GM12892 (cell line): ENCODE results near the gene TNFSF11.

Experiments used
- DNase-seq: peaks from one replicate; pipeline ENCODE4 v3.0.0; 2011; ENCODE audit not compliant: insufficient read length
- FAIRE-seq: peaks from 2 replicates; lab custom pipeline; 2011; peaks lifted over from hg19 to GRCh38; lab: Jason Lieb, UNC
- POLR2A ChIP-seq: IDR thresholded peaks from 2 replicates; pipeline ENCODE4 v1.6.1; 2011; ENCODE audit warnings: low read depth, low read length, control low read depth
- POLR2AphosphoS5 ChIP-seq: IDR thresholded peaks from 2 replicates; pipeline ENCODE4 v1.6.1; 2011; ENCODE audit warnings: low read depth, low read length, control low read depth
- TAF1 ChIP-seq: IDR thresholded peaks from 2 replicates; pipeline ENCODE4 v1.6.1; 2011; ENCODE audit warnings: low read depth, mild to moderate bottlenecking, control low read depth, low read length, borderline replicate concordance

The TNFSF11 gene

DNA sequence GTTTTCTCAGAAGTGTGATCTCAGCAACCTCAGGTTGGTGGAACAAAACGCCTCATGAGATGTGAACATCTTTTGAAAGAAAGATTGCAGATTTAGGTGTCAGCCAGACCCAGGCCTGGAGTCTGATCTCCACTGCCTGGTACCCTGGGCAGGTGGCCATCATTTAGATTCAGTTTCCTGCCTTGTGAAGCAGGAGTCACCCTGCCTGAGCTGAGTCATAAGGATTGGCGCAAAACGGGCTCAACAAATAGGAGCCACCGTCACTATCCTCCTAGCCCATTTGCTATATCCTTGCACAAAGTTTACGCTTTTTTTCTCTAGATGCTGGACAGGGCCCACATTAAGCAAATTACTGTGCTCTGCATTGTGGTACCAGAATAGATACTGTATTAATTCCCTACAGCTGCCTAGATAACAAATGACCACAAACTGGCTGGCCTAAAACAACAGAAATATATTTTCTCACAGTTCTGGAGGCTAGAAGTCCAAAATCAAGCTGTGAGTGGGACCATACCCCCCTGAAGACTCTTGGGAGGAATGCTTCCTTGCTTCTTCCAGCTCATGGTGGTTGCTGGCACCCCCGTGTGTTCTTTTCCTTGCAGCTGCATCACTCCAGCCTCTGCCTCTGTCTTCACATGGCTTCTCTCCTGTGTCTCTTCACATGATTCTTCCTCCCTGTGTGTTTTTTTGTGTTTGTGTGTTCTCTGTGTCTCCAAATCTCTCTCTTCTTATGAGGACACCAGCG lies 38.2 kb downstream of the TNFSF11 start:
- DNase-seq (no peak), FAIRE-seq (no peak)

DNA sequence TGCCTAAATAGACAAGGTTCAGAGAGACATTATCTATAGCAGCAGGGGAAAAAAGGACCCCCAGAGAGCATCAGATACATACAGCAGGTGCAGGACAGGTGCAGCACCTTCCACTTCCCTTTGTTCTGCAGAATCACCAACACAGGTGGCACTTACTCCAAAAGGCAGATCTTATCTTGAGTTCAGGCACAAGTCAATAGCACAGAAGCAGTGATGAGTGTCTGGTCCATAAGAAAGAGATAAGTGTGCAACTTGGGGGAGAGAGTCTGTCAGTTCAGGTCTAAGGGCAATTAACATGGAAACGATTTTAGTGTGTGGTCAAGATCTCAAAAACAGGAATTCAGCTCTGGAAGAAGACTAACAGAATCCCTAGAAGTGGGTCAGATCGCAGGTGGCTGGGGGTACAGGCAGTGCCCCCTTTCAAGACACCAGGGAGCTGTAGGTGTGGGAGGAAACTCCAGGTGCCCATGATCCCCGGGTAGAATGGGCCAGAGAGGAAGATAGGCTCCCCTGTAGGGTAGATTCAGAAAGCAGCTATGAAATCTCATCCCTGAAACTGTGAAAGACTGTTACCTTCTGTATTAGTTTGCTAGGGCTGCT lies 40.6 kb downstream of the TNFSF11 start:
- no peak for DNase-seq
- no peak for FAIRE-seq
- TF ChIP-seq POLR2A (no peak), TAF1 (no peak)

More for the DNA sequence above, 38.2 kb downstream of the TNFSF11 start:
- TF ChIP-seq POLR2A (no peak), POLR2AphosphoS5 (no peak), TAF1 (no peak)

DNA sequence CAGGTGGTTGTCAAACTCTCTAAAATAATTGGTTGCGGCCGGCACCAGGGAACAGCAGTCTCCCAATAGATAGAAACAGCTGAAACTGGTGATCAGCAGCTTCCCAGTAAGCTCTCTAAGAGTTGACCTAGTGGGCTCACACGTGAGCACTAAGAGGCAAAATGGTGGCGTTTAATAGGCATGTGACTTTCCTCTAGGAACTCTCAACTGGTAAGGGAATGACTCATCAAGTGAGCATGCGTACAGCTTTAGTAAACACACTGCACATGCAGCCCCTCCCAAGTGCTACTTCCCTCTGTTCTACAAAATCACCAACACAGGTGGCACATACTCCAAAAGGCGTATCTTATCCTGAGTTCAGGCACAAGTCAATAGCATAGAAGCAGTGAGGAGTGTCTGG lies 41.7 kb downstream of the TNFSF11 start:
- no peak for DNase-seq
- FAIRE-seq, result no peak
- no peak for TF ChIP-seq POLR2AphosphoS5
- TF ChIP-seq POLR2A, result no peak

DNA sequence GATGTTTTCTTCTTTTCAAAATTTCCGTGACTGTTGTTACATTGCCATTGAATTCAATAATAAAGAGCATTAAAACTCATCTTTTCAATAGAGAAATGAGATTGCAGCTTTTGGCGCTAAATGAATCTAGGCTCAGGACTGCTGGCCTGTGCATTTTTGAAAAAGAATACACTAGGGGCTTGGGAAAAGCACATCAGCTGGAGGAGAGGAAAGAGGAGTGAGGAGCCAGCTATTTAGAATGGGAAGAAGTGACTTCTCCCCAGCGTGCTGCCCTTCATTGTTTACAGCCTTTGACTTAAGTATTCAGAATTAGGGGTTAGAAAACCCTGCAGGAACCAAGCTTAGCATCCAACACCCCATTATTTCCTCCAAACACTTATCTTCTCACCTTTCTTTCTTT lies 43.3 kb downstream of the TNFSF11 start:
- DNase-seq (no peak), FAIRE-seq (no peak)

DNA sequence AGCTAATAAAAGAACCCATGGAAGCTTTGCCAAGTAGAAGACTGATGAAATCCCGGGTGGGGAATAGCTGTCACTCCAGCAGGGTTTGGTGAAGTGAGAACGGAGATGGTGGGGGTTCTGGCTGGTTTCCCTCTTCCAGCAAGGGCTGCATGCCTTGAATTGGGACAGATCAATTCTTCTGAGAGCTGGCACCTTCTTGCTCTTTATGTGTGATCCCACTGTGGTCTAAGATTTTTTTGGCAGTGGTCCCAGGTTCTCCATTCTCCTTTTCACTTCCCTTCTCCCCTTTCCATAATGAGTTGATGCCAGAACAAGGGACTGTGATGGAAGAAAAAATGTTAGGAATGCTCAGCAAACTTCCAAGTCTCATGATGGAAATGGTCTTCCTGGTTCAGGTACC lies 50.0 kb downstream of the TNFSF11 start:
- no peak for FAIRE-seq
- no peak for DNase-seq
- no peak for TF ChIP-seq TAF1

More for the DNA sequence above, 43.3 kb downstream of the TNFSF11 start:
- TF ChIP-seq POLR2AphosphoS5 (no peak), TAF1 (no peak), POLR2A (no peak)

DNA sequence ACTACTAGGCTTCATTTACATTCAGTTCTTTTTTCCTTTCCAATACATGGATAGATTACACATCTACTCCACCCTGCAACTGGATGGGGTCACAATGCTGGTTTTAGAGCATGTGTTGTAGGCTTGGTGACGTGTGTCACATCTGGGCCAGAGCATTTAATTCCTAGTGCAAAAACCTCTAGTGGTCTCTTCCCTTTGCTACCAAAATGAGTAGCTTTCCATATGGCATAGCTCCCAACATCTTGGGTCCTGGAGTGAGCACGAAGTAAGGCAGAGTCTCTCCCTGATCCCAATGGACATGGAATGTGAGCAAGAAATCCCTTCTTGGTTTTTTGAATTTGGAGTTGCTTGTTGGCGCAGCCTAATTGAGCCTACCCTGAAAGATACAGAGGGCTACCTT lies 51.7 kb downstream of the TNFSF11 start:
- DNase-seq (no peak), FAIRE-seq (no peak)
- no peak for TF ChIP-seq POLR2A
- TF ChIP-seq POLR2AphosphoS5, result no peak
- TF ChIP-seq TAF1, result no peak

DNA sequence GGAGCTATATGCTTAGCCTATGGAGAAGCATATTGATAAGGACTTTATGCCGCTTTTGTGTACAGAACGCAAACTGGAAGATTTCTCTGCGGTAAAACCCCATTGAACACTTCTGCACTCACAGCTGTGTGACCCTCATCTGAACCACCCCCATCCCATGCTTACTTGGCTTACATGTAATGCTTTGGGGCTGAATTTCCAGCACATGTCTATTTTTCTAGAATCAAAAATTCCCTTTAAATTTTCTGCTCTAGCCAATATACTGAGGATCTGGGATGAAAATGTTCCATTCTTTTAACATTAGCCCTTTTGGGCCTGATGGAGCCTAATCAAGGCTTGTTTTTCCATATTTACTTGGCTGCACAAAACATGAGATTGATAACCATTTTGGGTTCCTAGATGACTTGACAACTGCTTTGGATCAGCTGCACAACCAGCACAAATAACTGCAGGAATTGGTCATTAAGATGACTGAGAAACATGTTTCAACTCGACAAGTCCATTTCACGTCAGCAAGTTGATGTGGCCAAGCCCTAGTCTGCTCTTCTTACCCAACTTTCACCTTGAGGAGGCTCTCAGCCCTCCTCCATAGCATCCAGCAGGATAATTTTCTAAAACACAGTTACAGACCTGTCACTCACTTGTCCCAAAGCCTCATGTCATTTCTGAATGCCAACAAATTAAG lies 52.4 kb downstream of the TNFSF11 start:
- TF ChIP-seq TAF1, result no peak
- TF ChIP-seq POLR2A, result no peak
- no peak for TF ChIP-seq POLR2AphosphoS5
- FAIRE-seq (no peak), DNase-seq (no peak)

DNA sequence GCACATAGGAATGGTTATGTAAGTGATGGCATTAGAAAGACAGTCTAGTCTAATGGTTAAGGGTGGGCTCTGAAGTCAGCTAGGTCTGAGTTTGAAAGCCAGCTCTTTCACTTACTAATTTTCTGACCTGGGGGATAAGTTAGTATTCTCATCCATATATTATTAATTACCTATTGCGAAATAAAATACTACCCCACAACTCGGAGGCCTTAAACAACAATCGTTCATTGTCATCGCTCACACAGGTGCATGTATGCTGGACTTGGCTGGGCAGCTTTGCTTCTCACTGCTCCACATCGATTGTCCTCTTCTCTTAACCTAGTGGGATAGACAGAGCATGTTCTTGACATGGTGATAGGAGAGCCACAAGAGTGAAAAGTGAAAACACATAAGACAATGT lies 54.7 kb downstream of the TNFSF11 start:
- FAIRE-seq, result no peak
- no peak for TF ChIP-seq TAF1
- TF ChIP-seq POLR2AphosphoS5, result no peak
- no peak for TF ChIP-seq POLR2A
- no peak for DNase-seq

DNA sequence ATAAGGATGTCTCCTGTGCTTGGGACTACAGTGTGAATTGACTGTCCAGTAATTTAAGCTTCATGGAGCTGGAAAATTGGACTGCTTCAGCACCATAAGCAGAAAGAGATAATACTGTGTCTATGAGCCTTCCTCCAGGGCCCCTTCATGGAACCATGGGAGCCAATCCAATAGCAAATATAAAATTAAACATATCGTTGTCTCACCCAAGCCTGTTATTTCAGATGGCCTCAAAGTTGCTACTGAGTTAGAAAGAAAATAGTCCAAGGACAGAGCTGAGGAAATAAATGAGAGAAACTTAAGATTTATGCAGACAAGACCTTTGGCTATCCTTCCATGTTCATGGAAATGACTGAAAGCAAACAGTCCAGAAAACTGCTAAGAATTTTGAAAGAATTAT lies 57.2 kb downstream of the TNFSF11 start:
- TF ChIP-seq TAF1 (no peak), POLR2A (no peak), POLR2AphosphoS5 (no peak)
- FAIRE-seq (no peak), DNase-seq (no peak)

DNA sequence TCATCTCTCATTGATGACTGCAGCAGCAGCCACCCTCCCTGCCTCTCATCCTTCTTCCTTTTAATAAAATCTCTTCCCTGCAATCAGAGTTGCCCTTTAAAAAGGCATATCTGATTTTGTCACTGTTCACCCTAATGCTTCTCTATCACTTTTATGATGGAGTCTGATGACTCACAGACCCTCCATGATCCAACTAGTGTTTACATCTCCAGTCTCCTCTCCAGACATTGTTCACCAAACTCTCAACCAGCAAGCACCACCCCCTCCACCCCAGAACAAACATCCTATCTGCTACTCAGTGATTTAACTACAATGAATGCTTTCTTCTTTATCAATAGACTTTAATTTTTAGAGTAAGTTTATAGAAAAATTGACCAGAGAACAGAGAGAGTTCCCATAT lies 59.5 kb downstream of the TNFSF11 start:
- FAIRE-seq (no peak), DNase-seq (no peak)
- TF ChIP-seq POLR2AphosphoS5, result no peak
- no peak for TF ChIP-seq TAF1
- no peak for TF ChIP-seq POLR2A

DNA sequence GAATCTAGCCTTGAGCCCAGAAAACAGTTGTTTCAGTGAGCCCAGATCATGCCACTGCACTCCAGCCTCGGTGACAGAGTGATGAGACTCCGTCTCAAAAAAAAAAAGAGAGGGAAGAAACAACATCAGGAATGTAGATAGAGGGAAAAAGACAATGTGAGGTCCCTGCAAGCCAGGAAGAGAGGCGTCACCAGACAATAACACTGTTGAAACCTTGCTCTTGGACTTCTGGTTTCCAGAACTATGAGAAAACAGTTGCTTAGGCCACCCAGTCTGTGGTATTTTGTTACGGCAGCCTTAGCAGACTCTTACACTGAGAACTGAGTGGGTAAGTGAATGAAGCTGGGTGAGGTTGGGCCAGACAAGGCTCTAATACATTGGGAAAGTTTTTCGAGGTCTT lies 64.1 kb downstream of the TNFSF11 start:
- DNase-seq (no peak), FAIRE-seq (no peak)
- TF ChIP-seq POLR2A, result no peak
- TF ChIP-seq POLR2AphosphoS5, result no peak
- TF ChIP-seq TAF1, result no peak

DNA sequence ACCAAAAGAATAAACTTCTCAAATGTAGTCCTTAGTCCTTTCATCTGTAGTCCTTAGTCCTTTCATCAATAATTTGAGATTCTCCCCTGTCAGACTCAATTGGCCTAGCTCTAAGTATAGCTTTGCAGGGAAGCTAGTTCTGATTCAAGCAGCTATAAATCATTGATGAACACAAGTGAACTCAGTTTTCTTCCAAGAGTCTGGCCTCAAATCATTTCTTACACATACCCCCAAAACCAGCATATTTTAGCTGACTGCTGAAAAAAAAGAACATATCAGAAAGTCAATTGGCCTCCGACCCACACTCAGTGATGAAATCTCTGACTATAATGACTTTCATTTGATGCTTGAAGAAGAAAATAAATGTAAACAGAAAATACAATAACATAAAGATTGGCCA lies 64.9 kb downstream of the TNFSF11 start:
- DNase-seq (no peak), FAIRE-seq (no peak)
- TF ChIP-seq POLR2AphosphoS5 (no peak), POLR2A (no peak), TAF1 (no peak)
